WTC11 (cell line): ENCODE measurements around the gene NRN1. TPM values are rescaled to one million over a fixed set of nuclear protein-coding genes. Genes with fewer than 3 reads are reported as not detected.

ENCODE experiments used
- ATAC-seq: fragments of 200-7000 bp; cut with Tn5 transposase; 2 replicates; pipeline ENCODE4 v1.10.0; 2021; ENCODE audit warnings: mild to moderate bottlenecking, moderate library complexity
- CTCF ChIA-PET: fragments of 300-600 bp; sonication (Branson Sonifier 250); formaldehyde crosslinking; loops from one replicate; lab custom pipeline; 2021; ENCODE audit warnings: antibody characterized with exemption; lab: Charles Lee
- POLR2A ChIA-PET: fragments of 350-600 bp; sonication (Branson Sonifier 250); formaldehyde crosslinking; loops from one replicate; lab custom pipeline; 2021; ENCODE audit warnings: antibody characterized with exemption; lab: Charles Lee
- DNase-seq: peaks from one replicate; pipeline ENCODE4 v3.0.0; 2021; ENCODE audit warnings: low spot score
- H3K27ac Mint-ChIP-seq: 2 replicates; pipeline ENCODE4 v1.8.0; 2021; ENCODE audit warnings: mixed read lengths
- H3K27me3 Mint-ChIP-seq: 2 replicates; pipeline ENCODE4 v1.8.0; 2021; ENCODE audit warnings: low read depth, mild to moderate bottlenecking, moderate library complexity, mixed read lengths
- H3K36me3 Mint-ChIP-seq: 2 replicates; pipeline ENCODE4 v1.8.0; 2021; ENCODE audit warnings: mixed read lengths
- H3K4me1 Mint-ChIP-seq: 2 replicates; pipeline ENCODE4 v1.8.0; 2022; ENCODE audit warnings: mixed read lengths
- H3K4me3 Mint-ChIP-seq: 2 replicates; pipeline ENCODE4 v1.8.0; 2021; ENCODE audit warnings: mild to moderate bottlenecking, moderate library complexity, mixed read lengths
- H3K9me3 Mint-ChIP-seq: 2 replicates; pipeline ENCODE4 v1.8.0; 2021; ENCODE audit warnings: mixed read lengths
- AR ChIP-seq: fragments of 250-450 bp; sonication (Bioruptor Pico); IDR thresholded peaks from 2 replicates; pipeline ENCODE4 v1.9.0; 2021; ENCODE audit warnings: mild to moderate bottlenecking
- ARID4B ChIP-seq: sonication (generic); formaldehyde crosslinking; IDR thresholded peaks from 2 replicates; pipeline ENCODE4 v1.8.0; 2023; ENCODE audit warnings: missing genetic modification reagents, mild to moderate bottlenecking, borderline replicate concordance
- CDX4 ChIP-seq: fragments of 250-450 bp; sonication (Bioruptor Pico); IDR thresholded peaks from 2 replicates; pipeline ENCODE4 v1.9.0; 2021; ENCODE audit warnings: moderate library complexity, mild to moderate bottlenecking, inconsistent platforms, borderline replicate concordance
- ESRRA ChIP-seq: sonication (generic); formaldehyde crosslinking; IDR thresholded peaks from 2 replicates; pipeline ENCODE4 v1.8.1; 2022; ENCODE audit warnings: mild to moderate bottlenecking, missing genetic modification reagents, borderline replicate concordance
- FOXP1 ChIP-seq: sonication (generic); formaldehyde crosslinking; IDR thresholded peaks from 2 replicates; pipeline ENCODE4 v1.8.0; 2022; ENCODE audit warnings: missing genetic modification reagents, mild to moderate bottlenecking, moderate library complexity, borderline replicate concordance
- GTF2I ChIP-seq: fragments of 250-450 bp; sonication (Bioruptor Pico); conservative IDR thresholded peaks from 2 replicates; pipeline ENCODE4 v1.4.0; 2021; ENCODE audit warnings: mild to moderate bottlenecking
- HMGA2 ChIP-seq: fragments of 250-450 bp; sonication (Bioruptor Pico); IDR thresholded peaks from 2 replicates; pipeline ENCODE4 v1.4.0; 2021; ENCODE audit warnings: mild to moderate bottlenecking, moderate library complexity
- IRF2 ChIP-seq: sonication (generic); formaldehyde crosslinking; IDR thresholded peaks from 2 replicates; pipeline ENCODE4 v1.8.0; 2022; ENCODE audit warnings: low read depth, missing genetic modification reagents, borderline replicate concordance
- KAT7 ChIP-seq: sonication (generic); formaldehyde crosslinking; IDR thresholded peaks from 2 replicates; pipeline ENCODE4 v1.8.1; 2023; ENCODE audit warnings: missing genetic modification reagents, mild to moderate bottlenecking, borderline replicate concordance
- MYBL2 ChIP-seq: sonication (generic); formaldehyde crosslinking; IDR thresholded peaks from 2 replicates; pipeline ENCODE4 v1.8.1; 2023; ENCODE audit warnings: mild to moderate bottlenecking, moderate library complexity, missing genetic modification reagents
- NR1H2 ChIP-seq: sonication (generic); formaldehyde crosslinking; IDR thresholded peaks from 2 replicates; pipeline ENCODE4 v1.9.0; 2021; ENCODE audit warnings: mild to moderate bottlenecking, moderate library complexity, missing genetic modification reagents
- NR2C2 ChIP-seq: sonication (generic); formaldehyde crosslinking; IDR thresholded peaks from 2 replicates; pipeline ENCODE4 v1.8.0; 2022; ENCODE audit warnings: mild to moderate bottlenecking, missing genetic modification reagents
- PREB ChIP-seq: sonication (generic); formaldehyde crosslinking; IDR thresholded peaks from 2 replicates; pipeline ENCODE4 v1.8.1; 2022; ENCODE audit warnings: mild to moderate bottlenecking, missing genetic modification reagents, moderate library complexity, borderline replicate concordance
- TEAD1 ChIP-seq: sonication (generic); formaldehyde crosslinking; IDR thresholded peaks from 2 replicates; pipeline ENCODE4 v1.8.0; 2022; ENCODE audit warnings: mild to moderate bottlenecking, missing genetic modification reagents
- TEAD4 ChIP-seq: sonication (generic); formaldehyde crosslinking; IDR thresholded peaks from 2 replicates; pipeline ENCODE4 v1.8.0; 2022; ENCODE audit warnings: mild to moderate bottlenecking, missing genetic modification reagents
- ZBTB43 ChIP-seq: sonication (generic); formaldehyde crosslinking; IDR thresholded peaks from 2 replicates; pipeline ENCODE4 v1.8.1; 2023; ENCODE audit warnings: mild to moderate bottlenecking, missing genetic modification reagents
- ZNF396 ChIP-seq: fragments of 250-450 bp; sonication (Bioruptor Pico); IDR thresholded peaks from 2 replicates; pipeline ENCODE4 v1.8.0; 2021; ENCODE audit warnings: mild to moderate bottlenecking, moderate library complexity, borderline replicate concordance
- ZNF532 ChIP-seq: fragments of 250-450 bp; sonication (Bioruptor Pico); IDR thresholded peaks from 2 replicates; pipeline ENCODE4 v1.9.0; 2021; ENCODE audit warnings: mild to moderate bottlenecking, borderline replicate concordance
- ZSCAN18 ChIP-seq: fragments of 250-450 bp; sonication (Bioruptor Pico); IDR thresholded peaks from 2 replicates; pipeline ENCODE4 v2.1.2; 2022; ENCODE audit warnings: mild to moderate bottlenecking, moderate library complexity
- total RNA-seq: library from RNA; stranded (reverse); gene quantifications from 3 replicates; pipeline ENCODE4 v1.2.3, GENCODE V29; 2021

The NRN1 gene
- total RNA-seq, 1 experiment from 2014 or later, result 0.66 TPM

- TF ChIP-seq ZBTB43 (CRISPR knock-in tag), result no peak
- TF ChIP-seq ZNF396, result no peak
- TF ChIP-seq TEAD1 (CRISPR knock-in tag), result no peak
- TF ChIP-seq ARID4B (CRISPR knock-in tag), result no peak
- TF ChIP-seq AR (CRISPR knock-in tag), result no peak
- no peak for TF ChIP-seq NR1H2 (CRISPR knock-in tag)
- TF ChIP-seq PREB, result no peak
Observed at GRCh38 chr6:6033858-6034257, 27.1 kb upstream of the NRN1 start (continued).

GRCh38 chr6:6026513-6027205 lies 19.9 kb upstream of the NRN1 start:
- no peak for DNase-seq
- CTCF ChIA-PET, result interaction anchor here (1.0 kb wide), 1 partner anchor 30 kb away, joined by 3 read pairs; no protein-coding TSS in a partner anchor
- H3K27ac Mint-ChIP-seq, result no peak overlapping the region
- no peak overlapping the region for H3K4me3 Mint-ChIP-seq
- no peak for ATAC-seq
- POLR2A ChIA-PET, result no interaction called here
- H3K27me3 Mint-ChIP-seq, result peaks cover 6% of the 10 kb centered on the region
- no peaks in the 10 kb centered on the region for H3K9me3 Mint-ChIP-seq
- peaks cover 4% of the 10 kb centered on the region; the same call in 1 of the 2 replicates for H3K4me1 Mint-ChIP-seq
- no peaks in the 10 kb centered on the region for H3K36me3 Mint-ChIP-seq
- TF ChIP-seq ESRRA (CRISPR knock-in tag) (no peak), FOXP1 (CRISPR knock-in tag) (no peak), CDX4 (CRISPR knock-in tag) (no peak), ZNF396 (no peak), NR2C2 (no peak), ZSCAN18 (CRISPR knock-in tag) (no peak), IRF2 (CRISPR knock-in tag) (no peak), TEAD4 (CRISPR knock-in tag) (no peak), ZNF532 (CRISPR knock-in tag) (no peak), KAT7 (CRISPR knock-in tag) (no peak), GTF2I (CRISPR knock-in tag) (no peak), HMGA2 (CRISPR knock-in tag) (no peak), MYBL2 (CRISPR knock-in tag) (no peak)
